Memory B cell (primary cell): ENCODE data around the gene NCAM2.

Experiments used
- ATAC-seq: fragments of 150-1000 bp; cut with Tn5 transposase; 2 replicates; pipeline ENCODE4 v1.10.0; 2021; ENCODE audit warnings: low read depth, mild to moderate bottlenecking, moderate library complexity
- DNase-seq, 2 donors: peaks; one replicate each; pipeline ENCODE4 v3.0.0; 2022; ENCODE audit warnings: low spot score in 2 of 2
- H3K27ac Mint-ChIP-seq: one replicate; pipeline ENCODE4 v1.8.0; 2022; ENCODE audit warnings: mild to moderate bottlenecking, moderate library complexity, mixed read lengths
- H3K27me3 Mint-ChIP-seq: one replicate; pipeline ENCODE4 v1.8.0; 2022; ENCODE audit warnings: mixed read lengths
- H3K36me3 Mint-ChIP-seq: one replicate; pipeline ENCODE4 v1.8.0; 2022; ENCODE audit warnings: mild to moderate bottlenecking, mixed read lengths
- H3K4me1 Mint-ChIP-seq: one replicate; pipeline ENCODE4 v1.8.0; 2022; ENCODE audit warnings: mixed read lengths
- H3K4me3 Mint-ChIP-seq: one replicate; pipeline ENCODE4 v1.8.0; 2022; ENCODE audit warnings: mild to moderate bottlenecking, moderate library complexity, mixed read lengths
- H3K9me3 Mint-ChIP-seq: one replicate; pipeline ENCODE4 v1.8.0; 2022; ENCODE audit warnings: mixed read lengths

The NCAM2 gene

DNA sequence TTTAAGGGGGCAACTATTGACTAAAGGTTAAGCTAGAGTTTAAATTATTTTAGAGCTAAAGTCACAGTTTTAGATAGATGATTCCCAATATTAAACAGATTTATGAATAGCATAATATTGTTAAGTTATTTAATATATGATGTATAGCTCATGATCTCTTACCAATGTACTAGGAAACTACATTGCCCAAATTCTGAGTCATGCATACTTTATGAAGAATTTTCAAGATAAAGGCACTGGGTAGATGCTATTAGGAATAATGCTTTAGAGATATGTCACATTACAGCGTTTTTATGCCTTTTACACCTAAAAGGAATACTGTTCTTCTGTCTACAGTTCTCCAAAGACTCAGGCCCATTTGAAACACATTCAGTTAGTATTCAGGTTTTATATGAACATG lies 215.1 kb downstream of the NCAM2 start:
- Mint-ChIP-seq H3K36me3 (no peaks in the 10 kb centered on the region), H3K4me3 (no peak overlapping the region), H3K27ac (no peak overlapping the region), H3K4me1 (no peaks in the 10 kb centered on the region), H3K9me3 (no peaks in the 10 kb centered on the region), H3K27me3 (no peaks in the 10 kb centered on the region)
- no peak for ATAC-seq
- no peak for DNase-seq

DNA sequence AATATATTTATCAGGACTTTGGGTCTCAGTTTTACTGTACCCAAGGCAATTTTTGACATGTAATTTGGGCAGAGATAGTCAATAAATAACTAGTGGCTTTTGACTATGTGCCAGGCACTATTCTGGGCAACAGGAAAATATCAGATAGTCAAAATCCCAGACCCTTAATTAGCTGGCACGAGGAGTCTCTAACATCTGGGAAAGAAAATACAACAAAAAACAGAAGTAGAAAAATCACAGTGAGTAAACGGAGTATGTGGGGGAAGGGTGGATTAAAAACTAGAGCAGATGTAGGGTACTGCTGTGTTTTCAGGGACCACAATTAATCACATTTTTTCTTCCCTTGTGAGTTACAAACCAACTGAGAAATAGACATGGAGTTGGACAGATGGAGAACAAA lies 217.8 kb downstream of the NCAM2 start:
- no peaks in the 10 kb centered on the region for H3K27me3 Mint-ChIP-seq
- DNase-seq = no peak
- H3K27ac Mint-ChIP-seq = no peak overlapping the region
- H3K4me3 Mint-ChIP-seq = no peak overlapping the region
- no peaks in the 10 kb centered on the region for H3K4me1 Mint-ChIP-seq
- peaks cover under 1% of the 10 kb centered on the region for H3K9me3 Mint-ChIP-seq
- ATAC-seq = no peak
- no peaks in the 10 kb centered on the region for H3K36me3 Mint-ChIP-seq

DNA sequence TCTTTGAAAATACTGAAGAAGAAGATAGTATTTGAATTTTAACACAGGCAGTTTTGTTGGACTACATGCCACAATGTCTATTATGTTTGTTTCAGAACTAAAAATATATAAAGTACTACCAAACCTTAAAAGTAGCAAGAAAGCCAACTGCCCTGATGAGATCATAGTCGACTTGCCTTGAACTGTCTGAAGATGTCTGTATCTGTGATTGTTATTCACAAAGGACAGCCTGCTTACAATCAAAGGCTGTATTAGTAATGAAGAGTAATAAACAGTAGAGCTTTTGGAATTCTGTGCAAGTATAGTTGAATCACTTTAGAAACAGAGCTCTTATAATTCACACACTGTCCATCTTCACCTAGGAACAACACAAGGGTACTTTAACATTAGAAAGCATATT lies 228.3 kb downstream of the NCAM2 start:
- Mint-ChIP-seq H3K9me3 (peaks cover 3% of the 10 kb centered on the region), H3K27me3 (no peaks in the 10 kb centered on the region), H3K4me1 (no peaks in the 10 kb centered on the region), H3K36me3 (no peaks in the 10 kb centered on the region), H3K4me3 (no peak overlapping the region), H3K27ac (no peak overlapping the region)
- DNase-seq = no peak
- ATAC-seq = no peak

DNA sequence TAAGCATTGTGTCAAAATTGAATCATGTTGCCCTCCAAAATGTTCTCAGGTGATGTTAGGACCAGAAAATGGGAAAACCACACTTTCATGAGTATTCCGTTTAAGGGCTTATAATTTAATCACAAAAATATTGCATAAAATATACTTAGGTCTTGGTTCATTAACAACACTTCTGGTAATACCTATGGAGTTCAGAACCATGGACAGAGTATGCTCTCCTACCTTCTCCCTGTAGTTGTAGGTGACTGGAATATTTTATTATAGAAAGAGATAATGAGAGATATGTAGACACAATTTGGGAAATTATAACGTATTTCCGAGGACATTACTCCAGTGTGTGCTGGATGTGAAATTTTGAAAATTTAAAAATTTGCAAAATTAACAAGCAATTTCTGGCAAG lies 232.5 kb downstream of the NCAM2 start:
- DNase-seq (no peak), ATAC-seq (no peak)
- Mint-ChIP-seq H3K27ac (no peak overlapping the region), H3K4me3 (no peak overlapping the region), H3K9me3 (peaks cover 1% of the 10 kb centered on the region), H3K27me3 (no peaks in the 10 kb centered on the region), H3K36me3 (no peaks in the 10 kb centered on the region), H3K4me1 (no peaks in the 10 kb centered on the region)

DNA sequence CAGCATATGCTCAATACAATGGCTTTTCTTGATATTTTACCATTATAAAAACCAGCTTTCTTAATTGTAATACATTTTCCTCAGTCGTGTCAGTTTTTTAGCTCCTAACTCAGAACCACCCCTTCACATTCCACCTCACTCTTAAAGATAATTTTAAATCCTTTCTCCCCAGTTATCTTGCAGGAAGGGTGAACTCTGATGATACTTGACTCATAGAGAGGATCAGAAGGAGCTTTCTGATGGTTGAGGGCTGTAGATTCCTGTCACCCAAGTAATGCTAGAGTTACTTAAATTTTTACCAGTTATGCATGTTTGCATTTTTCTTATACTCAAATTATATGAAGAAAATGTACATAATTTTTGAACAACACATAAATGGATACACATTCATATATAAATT lies 233.7 kb downstream of the NCAM2 start:
- Mint-ChIP-seq H3K27me3 (no peaks in the 10 kb centered on the region), H3K9me3 (peaks cover 1% of the 10 kb centered on the region), H3K36me3 (no peaks in the 10 kb centered on the region), H3K27ac (no peak overlapping the region), H3K4me3 (no peak overlapping the region), H3K4me1 (no peaks in the 10 kb centered on the region)
- DNase-seq (no peak), ATAC-seq (no peak)

DNA sequence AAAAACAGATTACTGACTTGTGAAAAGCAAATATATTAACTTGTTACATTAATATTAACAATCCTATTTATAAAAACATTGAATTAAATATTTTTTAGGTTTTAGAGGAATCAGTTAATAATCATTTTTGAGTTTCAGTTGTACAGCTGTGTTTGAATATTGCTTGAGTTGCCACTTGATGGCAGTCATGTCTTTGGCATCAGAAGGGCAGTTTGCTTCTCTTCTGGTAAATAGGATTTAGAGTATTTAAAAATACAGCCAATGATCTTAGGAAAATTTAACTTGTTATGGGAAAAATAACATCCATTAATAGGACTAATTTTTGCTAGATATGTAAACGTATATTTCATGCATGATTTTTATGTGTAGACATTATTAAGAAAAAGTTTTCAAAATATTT lies 234.1 kb downstream of the NCAM2 start:
- Mint-ChIP-seq H3K4me1 (no peaks in the 10 kb centered on the region), H3K36me3 (no peaks in the 10 kb centered on the region), H3K27me3 (no peaks in the 10 kb centered on the region), H3K9me3 (peaks cover 1% of the 10 kb centered on the region), H3K27ac (no peak overlapping the region), H3K4me3 (no peak overlapping the region)
- ATAC-seq = no peak
- no peak for DNase-seq

DNA sequence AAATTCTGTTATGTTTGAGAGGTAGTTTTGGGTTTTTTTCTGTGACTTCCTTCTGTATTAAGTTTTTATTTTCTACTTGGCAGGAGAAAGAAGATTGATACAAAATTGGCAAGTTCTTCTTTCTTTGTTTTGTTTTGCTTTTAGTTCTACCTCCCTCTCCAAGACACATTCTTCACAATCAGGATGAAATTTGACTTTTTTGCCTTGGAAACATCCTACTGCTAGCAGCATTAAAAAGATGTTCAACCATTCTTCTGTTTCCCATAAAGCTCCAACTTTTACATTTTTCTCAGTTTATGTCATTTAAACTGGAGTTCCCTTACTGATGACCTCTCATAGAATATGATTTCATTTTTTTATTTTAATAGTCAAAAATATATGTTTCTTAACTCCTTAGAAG lies 234.8 kb downstream of the NCAM2 start:
- H3K27me3 Mint-ChIP-seq = no peaks in the 10 kb centered on the region
- no peak overlapping the region for H3K4me3 Mint-ChIP-seq
- no peak for ATAC-seq
- H3K4me1 Mint-ChIP-seq = no peaks in the 10 kb centered on the region
- no peaks in the 10 kb centered on the region for H3K36me3 Mint-ChIP-seq
- H3K27ac Mint-ChIP-seq = no peak overlapping the region
- no peaks in the 10 kb centered on the region for H3K9me3 Mint-ChIP-seq
- DNase-seq = no peak

DNA sequence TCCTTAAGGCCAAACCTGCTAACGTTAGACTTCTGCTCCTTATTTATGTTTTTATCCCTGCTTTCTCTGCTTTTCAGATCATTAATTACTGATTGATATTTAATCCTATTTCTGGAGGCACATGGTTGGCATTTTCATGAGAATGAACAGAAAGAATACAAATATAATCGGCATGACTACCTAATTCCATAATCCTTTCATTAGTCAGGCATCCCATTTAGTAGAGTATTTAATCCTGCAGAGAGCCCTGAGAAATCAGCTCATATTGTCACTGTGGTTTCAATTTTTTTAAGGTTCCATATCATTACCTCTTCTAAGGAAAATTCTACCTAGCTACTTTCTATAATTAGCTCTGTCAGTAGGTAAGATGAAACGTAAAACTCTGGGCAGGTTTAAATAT lies 238.8 kb downstream of the NCAM2 start:
- no peaks in the 10 kb centered on the region for H3K36me3 Mint-ChIP-seq
- no peak overlapping the region for H3K4me3 Mint-ChIP-seq
- no peak for ATAC-seq
- no peaks in the 10 kb centered on the region for H3K27me3 Mint-ChIP-seq
- H3K9me3 Mint-ChIP-seq = no peaks in the 10 kb centered on the region
- no peaks in the 10 kb centered on the region for H3K4me1 Mint-ChIP-seq
- no peak for DNase-seq
- H3K27ac Mint-ChIP-seq = no peak overlapping the region

DNA sequence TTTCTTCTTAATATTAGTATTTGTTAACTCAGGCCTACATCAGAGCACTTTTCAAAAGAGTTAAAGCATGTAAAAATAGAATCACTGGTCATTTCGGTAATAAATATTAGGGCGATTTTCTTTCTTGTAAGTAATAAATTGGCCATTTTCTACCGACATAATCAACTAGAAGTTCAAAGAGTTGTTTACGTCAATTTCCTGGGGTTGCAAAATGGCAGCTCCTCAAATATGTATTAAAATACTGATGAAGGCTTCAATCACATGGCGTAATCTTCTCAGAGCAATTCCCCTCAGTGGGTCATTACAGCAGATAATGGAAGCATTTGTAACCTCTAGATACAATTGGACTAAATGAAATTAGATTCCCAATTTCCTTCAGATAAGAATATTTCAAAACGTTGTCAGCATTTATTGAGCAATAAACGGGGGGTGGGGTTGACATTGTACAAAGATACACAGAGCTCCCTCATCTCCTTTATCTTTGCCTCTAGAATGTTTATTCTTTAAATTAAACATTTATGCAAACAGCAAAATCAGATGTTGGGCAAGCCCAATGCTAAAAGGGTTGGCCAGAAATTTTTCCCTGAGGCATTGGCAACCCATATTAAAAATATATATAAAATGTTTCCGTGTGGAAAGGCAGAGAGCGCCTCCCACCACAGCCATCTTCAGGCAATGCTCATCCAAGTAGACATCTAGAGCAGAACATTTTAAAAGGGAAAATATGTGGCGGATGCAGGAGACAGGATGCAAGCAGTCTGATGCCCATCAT lies 240.6 kb downstream of the NCAM2 start:
- no peak for ATAC-seq
- Mint-ChIP-seq H3K36me3 (no peaks in the 10 kb centered on the region), H3K27me3 (no peaks in the 10 kb centered on the region), H3K4me1 (no peaks in the 10 kb centered on the region), H3K4me3 (no peak overlapping the region), H3K27ac (no peak overlapping the region), H3K9me3 (no peaks in the 10 kb centered on the region)
- DNase-seq = no peak

DNA sequence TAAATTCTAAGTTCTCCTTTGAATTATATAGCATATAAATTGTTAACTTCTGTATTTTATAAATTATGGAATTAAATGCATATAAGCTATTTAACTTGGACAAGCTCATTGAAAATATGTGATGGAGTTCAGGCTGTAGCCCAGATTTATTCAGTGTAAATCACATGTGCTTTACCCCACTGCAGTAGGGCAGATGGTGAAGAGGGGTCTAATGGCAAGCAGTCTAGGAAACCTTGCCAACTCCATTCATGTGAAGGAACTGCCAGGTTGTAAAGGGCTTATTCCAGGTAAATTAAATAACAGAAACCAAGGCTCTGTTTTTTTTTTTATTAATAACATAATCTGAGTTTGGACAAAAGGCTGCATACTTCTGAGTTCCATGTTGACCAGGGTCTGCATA lies 243.2 kb downstream of the NCAM2 start:
- peaks cover 4% of the 10 kb centered on the region for H3K9me3 Mint-ChIP-seq
- no peak overlapping the region for H3K4me3 Mint-ChIP-seq
- H3K27me3 Mint-ChIP-seq = no peaks in the 10 kb centered on the region
- no peak overlapping the region for H3K27ac Mint-ChIP-seq
- no peaks in the 10 kb centered on the region for H3K36me3 Mint-ChIP-seq
- DNase-seq (no peak), ATAC-seq (no peak)
- H3K4me1 Mint-ChIP-seq = no peaks in the 10 kb centered on the region

DNA sequence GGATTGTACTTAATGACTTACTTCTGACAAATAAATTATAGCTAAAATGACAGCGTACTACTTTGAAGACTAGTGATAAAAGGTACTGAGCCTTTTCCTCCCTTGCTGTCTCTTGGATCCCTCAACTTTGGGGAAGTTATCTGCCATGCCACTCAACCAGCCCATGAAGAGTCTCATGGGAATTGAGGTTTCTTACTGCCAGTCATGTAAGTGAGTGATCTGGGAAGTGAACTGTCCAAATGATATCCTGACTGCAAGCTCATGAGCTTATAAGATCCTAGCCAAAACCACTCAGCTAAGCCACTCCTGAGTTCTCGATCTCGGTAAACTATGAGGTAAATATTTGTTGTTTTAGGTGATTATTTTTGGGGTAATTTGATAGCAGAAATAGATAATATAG lies 247.8 kb downstream of the NCAM2 start:
- H3K4me1 Mint-ChIP-seq = no peaks in the 10 kb centered on the region
- H3K27me3 Mint-ChIP-seq = no peaks in the 10 kb centered on the region
- peaks cover 4% of the 10 kb centered on the region for H3K9me3 Mint-ChIP-seq
- no peak overlapping the region for H3K4me3 Mint-ChIP-seq
- H3K27ac Mint-ChIP-seq = no peak overlapping the region
- H3K36me3 Mint-ChIP-seq = no peaks in the 10 kb centered on the region
- no peak for DNase-seq
- no peak for ATAC-seq

DNA sequence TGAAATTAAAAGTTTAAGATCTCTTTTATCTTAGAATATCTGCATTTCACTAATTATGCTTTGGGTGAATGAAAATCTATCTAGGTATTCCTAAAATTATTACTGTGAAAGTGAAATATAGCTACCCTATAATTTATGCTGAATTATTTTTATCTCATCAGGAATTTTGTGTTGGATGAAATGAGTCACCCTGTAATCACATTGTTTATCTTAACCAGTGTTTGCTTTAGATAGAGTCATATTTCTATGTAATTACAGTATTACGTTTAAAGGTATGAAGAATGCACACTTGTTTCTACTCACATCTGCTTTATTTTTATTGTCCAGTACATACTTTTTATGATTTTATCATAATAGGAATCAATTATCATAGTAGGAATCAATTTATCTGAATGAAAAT lies 249.2 kb downstream of the NCAM2 start:
- Mint-ChIP-seq H3K27me3 (no peaks in the 10 kb centered on the region), H3K4me3 (no peak overlapping the region), H3K9me3 (peaks cover 4% of the 10 kb centered on the region), H3K27ac (no peak overlapping the region), H3K36me3 (no peaks in the 10 kb centered on the region), H3K4me1 (no peaks in the 10 kb centered on the region)
- ATAC-seq = no peak
- DNase-seq = no peak

DNA sequence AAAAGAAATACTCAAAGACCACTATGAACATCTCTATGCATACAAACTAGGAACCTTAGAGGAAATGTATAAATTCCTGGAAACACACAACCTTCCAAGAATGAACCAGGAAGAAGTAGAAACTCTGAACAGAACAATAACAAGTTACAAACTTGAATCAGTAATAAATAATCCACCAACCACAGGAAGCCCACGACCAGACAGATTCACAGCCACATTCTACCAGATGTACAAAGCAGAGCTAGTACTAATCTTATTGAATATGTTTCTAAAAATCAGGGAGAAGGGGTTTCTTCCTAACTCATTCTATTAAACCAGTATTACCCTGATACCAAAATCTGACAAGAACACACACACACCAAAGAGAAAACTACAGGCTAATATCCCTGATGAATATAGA lies 263.8 kb downstream of the NCAM2 start:
- ATAC-seq (no peak), DNase-seq (no peak)
- Mint-ChIP-seq H3K4me3 (no peak overlapping the region), H3K27me3 (no peaks in the 10 kb centered on the region), H3K4me1 (no peaks in the 10 kb centered on the region), H3K9me3 (no peaks in the 10 kb centered on the region), H3K36me3 (no peaks in the 10 kb centered on the region), H3K27ac (no peak overlapping the region)

DNA sequence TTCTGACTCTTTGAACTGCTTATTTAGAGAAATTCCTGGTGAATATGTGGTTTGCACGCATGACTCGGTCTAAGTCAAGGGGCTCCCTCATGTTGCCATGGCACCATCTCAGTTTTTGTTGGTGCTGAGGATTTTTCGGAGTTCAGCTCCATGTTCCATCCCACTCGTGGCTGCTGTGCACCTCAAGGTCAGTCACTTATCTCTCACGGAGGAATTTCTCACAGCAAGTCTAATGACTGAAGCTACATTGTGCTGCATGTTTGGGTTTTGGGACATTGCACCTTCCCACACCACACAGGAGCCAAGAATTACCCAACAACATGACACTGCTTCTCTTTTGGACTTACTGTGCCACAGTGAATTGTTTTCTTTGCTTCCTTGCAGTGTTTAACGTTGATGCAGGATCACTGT lies 269.9 kb downstream of the NCAM2 start:
- no peak overlapping the region for H3K4me3 Mint-ChIP-seq
- no peaks in the 10 kb centered on the region for H3K27me3 Mint-ChIP-seq
- H3K4me1 Mint-ChIP-seq = no peaks in the 10 kb centered on the region
- no peak for ATAC-seq
- no peak for DNase-seq
- H3K9me3 Mint-ChIP-seq = no peaks in the 10 kb centered on the region
- no peaks in the 10 kb centered on the region for H3K36me3 Mint-ChIP-seq
- no peak overlapping the region for H3K27ac Mint-ChIP-seq

DNA sequence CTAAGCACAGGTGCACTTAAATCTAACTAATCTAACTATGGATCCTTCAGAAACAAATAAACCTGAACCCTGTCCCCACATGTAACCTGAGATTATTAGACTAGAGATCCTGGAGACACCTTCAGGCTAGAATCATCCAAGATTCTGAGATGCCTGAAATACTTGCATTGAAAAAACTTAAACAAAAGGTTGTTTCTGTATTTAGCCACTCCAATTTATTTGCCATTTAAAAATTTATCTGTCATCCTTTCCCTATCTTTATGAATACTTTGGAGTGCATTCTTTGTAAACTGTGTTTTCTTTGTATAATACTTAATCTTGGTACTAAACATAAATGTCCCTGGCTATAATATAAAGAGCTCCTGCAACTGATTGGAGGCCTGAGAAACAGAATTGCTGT lies 270.7 kb downstream of the NCAM2 start:
- H3K9me3 Mint-ChIP-seq = peaks cover 3% of the 10 kb centered on the region
- no peak overlapping the region for H3K27ac Mint-ChIP-seq
- no peaks in the 10 kb centered on the region for H3K36me3 Mint-ChIP-seq
- no peaks in the 10 kb centered on the region for H3K4me1 Mint-ChIP-seq
- DNase-seq (no peak), ATAC-seq (no peak)
- H3K27me3 Mint-ChIP-seq = no peaks in the 10 kb centered on the region
- no peak overlapping the region for H3K4me3 Mint-ChIP-seq
